Measurements from ENCODE around the gene NLRP3.

NLRP3 gene

GRCh38 chr1:247409869-247410544 is 6.0 kb upstream of the NLRP3 start:
- H3K4me3 ChIP-seq (ENCODE audit: low read length): no peak overlapping the region
- DNase-seq (ENCODE audit: low read depth): no peak
- TF ChIP-seq CTCF (IDR thresholded peaks at IDR 0.05; ENCODE audit: insufficient read depth, low read depth, low read length, missing control alignments): no peak

- no peak for TF ChIP-seq CTCF (IDR thresholded peaks at IDR 0.05; ENCODE audit: insufficient read depth, low read depth, low read length, missing control alignments)
- H3K4me3 ChIP-seq (ENCODE audit: low read length): no peak overlapping the region
- no peak for DNase-seq (ENCODE audit: low read depth)
Observed at GRCh38 chr1:247411621-247412327, 4.2 kb upstream of the NLRP3 start.

- TF ChIP-seq CTCF (IDR thresholded peaks at IDR 0.05; ENCODE audit: insufficient read depth, low read depth, low read length, missing control alignments): no peak
- H3K4me3 ChIP-seq (ENCODE audit: low read length): no peak overlapping the region
- DNase-seq (ENCODE audit: low read depth): no peak
Observed at GRCh38 chr1:247417831-247418230, 1.9 kb downstream of the NLRP3 start.

GRCh38 chr1:247419336-247419735 is 3.4 kb downstream of the NLRP3 start:
- no peak overlapping the region for H3K4me3 ChIP-seq (ENCODE audit: low read length)
- no peak for TF ChIP-seq CTCF (IDR thresholded peaks at IDR 0.05; ENCODE audit: insufficient read depth, low read depth, low read length, missing control alignments)
- DNase-seq (ENCODE audit: low read depth): no peak

GRCh38 chr1:247421074-247421473 is 5.1 kb downstream of the NLRP3 start:
- peak; percentile 36 for DNase-seq (ENCODE audit: low read depth)
- TF ChIP-seq CTCF (IDR thresholded peaks at IDR 0.05; ENCODE audit: insufficient read depth, low read depth, low read length, missing control alignments): no peak
- H3K4me3 ChIP-seq (ENCODE audit: low read length): no peak overlapping the region

- TF ChIP-seq CTCF (IDR thresholded peaks at IDR 0.05; ENCODE audit: insufficient read depth, low read depth, low read length, missing control alignments): no peak
- no peak for DNase-seq (ENCODE audit: low read depth)
Observed at GRCh38 chr1:247429496-247429895, 13.5 kb downstream of the NLRP3 start.

More at GRCh38 chr1:247429496-247429895, 13.5 kb downstream of the NLRP3 start:
- no peak overlapping the region for H3K4me3 ChIP-seq (ENCODE audit: low read length)

Measured in epithelial cell of esophagus (primary cell).